Measurements from ENCODE around the gene ZNF286A.
"Not testable (repeated sequence)": the region's sequence is repeated elsewhere in the genome, so short reads cannot be mapped to it uniquely, and the experiment has no call there.

ZNF286A gene

GRCh38 chr17:15740570-15741120 lies 41.1 kb downstream of the ZNF286A start:
- Histone ChIP-seq H3K9me3 (ENCODE audit: control insufficient read depth, low read length) (no peaks in the 10 kb centered on the region), H3K9ac (ENCODE audit: low read length) (no peak overlapping the region), H3K36me3 (ENCODE audit: control insufficient read depth, insufficient read depth, low read length, severe bottlenecking) (no peaks in the 10 kb centered on the region), H3K4me1 (ENCODE audit: control insufficient read depth, insufficient read depth, low read length) (no peaks in the 10 kb centered on the region), H3K27me3 (replicated peaks; ENCODE audit: control insufficient read depth, insufficient read depth, low read length) (peaks cover 22% of the 10 kb centered on the region), H3K4me3 (ENCODE audit: low read length) (no peak overlapping the region)
- no peak for DNase-seq (ENCODE audit: low read depth)

- Histone ChIP-seq H3K27me3 (replicated peaks; ENCODE audit: control insufficient read depth, insufficient read depth, low read length) (peaks cover 22% of the 10 kb centered on the region), H3K4me1 (ENCODE audit: control insufficient read depth, insufficient read depth, low read length) (no peaks in the 10 kb centered on the region), H3K9ac (ENCODE audit: low read length) (no peak overlapping the region), H3K4me3 (ENCODE audit: low read length) (no peak overlapping the region), H3K9me3 (ENCODE audit: control insufficient read depth, low read length) (peaks cover 7% of the 10 kb centered on the region), H3K36me3 (ENCODE audit: control insufficient read depth, insufficient read depth, low read length, severe bottlenecking) (no peaks in the 10 kb centered on the region)
- no peak for DNase-seq (ENCODE audit: low read depth)
Observed at GRCh38 chr17:15741624-15742023, 42.1 kb downstream of the ZNF286A start.

DNA sequence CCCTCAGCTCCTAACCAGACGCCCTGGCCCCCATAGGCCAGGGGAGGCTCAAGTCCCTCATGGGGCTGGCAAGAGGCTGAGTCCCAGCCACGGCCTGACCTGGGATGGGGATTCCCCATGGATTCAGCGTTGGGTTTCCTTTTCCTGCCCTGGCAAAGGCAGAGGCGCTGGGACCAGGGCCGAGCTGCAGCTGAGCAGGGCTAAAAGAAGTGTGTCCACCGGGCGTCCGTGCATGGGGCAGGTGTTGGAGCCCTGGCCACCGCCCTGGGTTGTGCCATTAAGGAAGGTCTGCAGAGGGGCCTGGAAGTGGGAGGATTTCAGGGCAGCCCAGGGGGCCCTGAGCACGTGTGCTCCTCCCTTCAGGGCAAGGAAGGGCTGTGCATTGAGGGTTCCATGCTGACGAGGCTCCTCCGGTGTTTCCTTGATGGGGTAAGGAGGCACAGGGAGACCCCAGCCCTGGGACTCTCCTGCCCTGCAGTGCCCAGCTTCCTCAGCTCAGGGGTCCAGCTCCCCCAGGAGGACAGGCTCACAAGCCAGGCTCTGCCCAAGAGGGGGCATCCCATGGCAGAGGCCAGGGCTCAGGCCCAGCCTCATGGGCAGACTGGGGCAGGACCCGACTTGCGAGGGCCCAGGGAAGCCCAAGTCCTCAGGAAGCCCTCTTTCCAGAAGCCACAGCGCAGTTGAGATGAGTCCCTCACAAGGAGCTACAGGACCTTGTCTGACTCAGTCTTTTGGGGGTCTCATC lies 42.7 kb downstream of the ZNF286A start:
- peaks cover 12% of the 10 kb centered on the region for H3K9me3 ChIP-seq (ENCODE audit: control insufficient read depth, low read length)
- DNase-seq (ENCODE audit: low read depth) = no peak
- H3K4me3 ChIP-seq (ENCODE audit: low read length) = no peak overlapping the region
- H3K27me3 ChIP-seq (replicated peaks; ENCODE audit: control insufficient read depth, insufficient read depth, low read length) = peaks cover 22% of the 10 kb centered on the region
- no peaks in the 10 kb centered on the region for H3K4me1 ChIP-seq (ENCODE audit: control insufficient read depth, insufficient read depth, low read length)
- H3K9ac ChIP-seq (ENCODE audit: low read length) = no peak overlapping the region
- no peaks in the 10 kb centered on the region for H3K36me3 ChIP-seq (ENCODE audit: control insufficient read depth, insufficient read depth, low read length, severe bottlenecking)

- Histone ChIP-seq H3K4me3 (ENCODE audit: low read length) (no peak overlapping the region), H3K9me3 (ENCODE audit: control insufficient read depth, low read length) (peaks cover 12% of the 10 kb centered on the region), H3K36me3 (ENCODE audit: control insufficient read depth, insufficient read depth, low read length, severe bottlenecking) (no peaks in the 10 kb centered on the region), H3K27me3 (replicated peaks; ENCODE audit: control insufficient read depth, insufficient read depth, low read length) (peaks cover 22% of the 10 kb centered on the region), H3K9ac (ENCODE audit: low read length) (no peak overlapping the region), H3K4me1 (ENCODE audit: control insufficient read depth, insufficient read depth, low read length) (no peaks in the 10 kb centered on the region)
- no peak for DNase-seq (ENCODE audit: low read depth)
Observed at GRCh38 chr17:15742921-15743320, 43.4 kb downstream of the ZNF286A start.

DNA sequence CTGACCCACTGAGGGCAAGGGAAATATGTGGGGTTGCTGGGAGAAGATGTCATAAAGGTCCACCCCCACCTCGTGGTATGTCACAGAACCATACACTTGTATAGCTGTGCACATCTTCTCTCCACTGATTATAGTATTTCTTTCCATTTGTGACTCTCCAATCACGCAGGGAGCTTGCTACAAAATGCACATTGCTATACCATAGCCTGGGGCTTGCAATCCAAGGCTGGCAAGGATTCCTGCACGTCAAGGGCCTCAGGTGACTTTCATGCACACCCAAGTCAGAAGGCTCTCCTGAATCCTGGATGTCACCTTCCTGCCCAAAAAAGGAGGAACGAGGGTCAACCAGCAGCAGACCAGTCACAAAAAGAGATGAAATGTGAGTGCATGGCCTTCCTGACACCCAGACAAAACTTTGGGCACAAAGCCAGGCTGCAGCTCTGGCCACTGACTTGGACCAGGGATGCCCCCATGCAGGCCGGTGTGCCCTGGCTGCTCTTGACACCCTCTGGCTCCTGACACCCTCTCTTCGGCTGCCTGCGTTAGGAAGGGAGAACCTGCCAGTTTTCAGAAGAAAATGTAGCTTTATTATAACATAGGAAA lies 44.6 kb downstream of the ZNF286A start:
- H3K27me3 ChIP-seq (replicated peaks; ENCODE audit: control insufficient read depth, insufficient read depth, low read length) = peaks cover 18% of the 10 kb centered on the region
- no peak overlapping the region for H3K9ac ChIP-seq (ENCODE audit: low read length)
- no peak overlapping the region for H3K4me3 ChIP-seq (ENCODE audit: low read length)
- H3K4me1 ChIP-seq (ENCODE audit: control insufficient read depth, insufficient read depth, low read length) = no peaks in the 10 kb centered on the region
- no peaks in the 10 kb centered on the region for H3K36me3 ChIP-seq (ENCODE audit: control insufficient read depth, insufficient read depth, low read length, severe bottlenecking)
- H3K9me3 ChIP-seq (ENCODE audit: control insufficient read depth, low read length) = peaks cover 12% of the 10 kb centered on the region
- DNase-seq (ENCODE audit: low read depth) = no peak

DNA sequence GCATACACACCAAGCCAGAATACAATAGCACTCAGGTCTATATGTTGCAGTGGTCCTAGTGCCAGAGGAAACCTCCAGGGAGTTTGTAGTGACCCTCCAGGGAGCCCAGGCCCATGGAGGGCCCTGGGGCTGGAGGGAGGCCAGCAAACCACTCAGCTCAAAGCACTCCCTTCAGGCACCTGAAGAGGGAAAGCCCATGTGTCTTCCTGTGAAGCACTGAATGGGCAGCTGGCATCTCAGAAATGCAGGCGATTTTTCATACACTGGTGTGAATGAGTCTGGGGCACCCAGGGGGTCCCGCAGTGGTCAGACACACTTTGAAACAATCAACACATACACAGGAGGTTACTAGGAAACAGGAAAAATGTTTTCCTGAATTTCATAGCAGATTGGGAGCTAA lies 45.3 kb downstream of the ZNF286A start:
- Histone ChIP-seq H3K36me3 (ENCODE audit: control insufficient read depth, insufficient read depth, low read length, severe bottlenecking) (no peaks in the 10 kb centered on the region), H3K27me3 (replicated peaks; ENCODE audit: control insufficient read depth, insufficient read depth, low read length) (peaks cover 18% of the 10 kb centered on the region), H3K4me1 (ENCODE audit: control insufficient read depth, insufficient read depth, low read length) (no peaks in the 10 kb centered on the region), H3K4me3 (ENCODE audit: low read length) (no peak overlapping the region), H3K9ac (ENCODE audit: low read length) (no peak overlapping the region), H3K9me3 (ENCODE audit: control insufficient read depth, low read length) (peaks cover 12% of the 10 kb centered on the region)
- DNase-seq (ENCODE audit: low read depth) = no peak

DNA sequence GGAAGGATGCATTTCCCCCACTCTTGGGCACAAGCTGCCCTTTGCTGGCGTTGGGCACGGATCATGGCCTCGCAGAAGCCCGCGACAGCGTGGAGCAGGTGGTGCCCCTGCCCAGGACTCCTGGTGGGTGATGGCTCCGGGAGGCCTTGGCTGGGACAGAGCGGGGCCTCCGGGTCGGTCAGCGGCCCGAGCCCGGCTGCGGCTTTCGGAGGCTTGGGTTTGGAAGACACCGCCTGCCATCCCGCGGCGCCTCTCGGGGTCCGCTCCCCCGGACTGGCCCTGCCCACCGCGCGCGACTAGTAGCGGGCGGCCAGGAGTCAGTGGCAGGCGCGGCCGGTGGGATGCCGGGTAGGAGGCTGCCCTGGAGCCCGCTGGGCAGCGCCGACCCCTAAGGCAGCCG lies 49.9 kb downstream of the ZNF286A start:
- H3K9me3 ChIP-seq (ENCODE audit: control insufficient read depth, low read length) = peaks cover 12% of the 10 kb centered on the region
- not testable (repeated sequence) for DNase-seq (ENCODE audit: low read depth); H3K27me3 ChIP-seq (replicated peaks; ENCODE audit: control insufficient read depth, insufficient read depth, low read length); H3K4me3 ChIP-seq (ENCODE audit: low read length); H3K9ac ChIP-seq (ENCODE audit: low read length); H3K36me3 ChIP-seq (ENCODE audit: control insufficient read depth, insufficient read depth, low read length, severe bottlenecking); H3K4me1 ChIP-seq (ENCODE audit: control insufficient read depth, insufficient read depth, low read length)

GRCh38 chr17:15768865-15769533 lies 69.4 kb downstream of the ZNF286A start:
- not testable (repeated sequence) for H3K36me3 ChIP-seq (ENCODE audit: control insufficient read depth, insufficient read depth, low read length, severe bottlenecking); H3K9ac ChIP-seq (ENCODE audit: low read length); H3K4me3 ChIP-seq (ENCODE audit: low read length); H3K27me3 ChIP-seq (replicated peaks; ENCODE audit: control insufficient read depth, insufficient read depth, low read length); H3K9me3 ChIP-seq (ENCODE audit: control insufficient read depth, low read length); DNase-seq (ENCODE audit: low read depth); H3K4me1 ChIP-seq (ENCODE audit: control insufficient read depth, insufficient read depth, low read length)

All from adipocyte (in vitro differentiated cells).